ENCODE data around the gene GOLIM4.
"Not testable (repeated sequence)": the region's sequence is repeated elsewhere in the genome, so short reads cannot be mapped to it uniquely, and the experiment has no call there.

GOLIM4 gene, protein sequence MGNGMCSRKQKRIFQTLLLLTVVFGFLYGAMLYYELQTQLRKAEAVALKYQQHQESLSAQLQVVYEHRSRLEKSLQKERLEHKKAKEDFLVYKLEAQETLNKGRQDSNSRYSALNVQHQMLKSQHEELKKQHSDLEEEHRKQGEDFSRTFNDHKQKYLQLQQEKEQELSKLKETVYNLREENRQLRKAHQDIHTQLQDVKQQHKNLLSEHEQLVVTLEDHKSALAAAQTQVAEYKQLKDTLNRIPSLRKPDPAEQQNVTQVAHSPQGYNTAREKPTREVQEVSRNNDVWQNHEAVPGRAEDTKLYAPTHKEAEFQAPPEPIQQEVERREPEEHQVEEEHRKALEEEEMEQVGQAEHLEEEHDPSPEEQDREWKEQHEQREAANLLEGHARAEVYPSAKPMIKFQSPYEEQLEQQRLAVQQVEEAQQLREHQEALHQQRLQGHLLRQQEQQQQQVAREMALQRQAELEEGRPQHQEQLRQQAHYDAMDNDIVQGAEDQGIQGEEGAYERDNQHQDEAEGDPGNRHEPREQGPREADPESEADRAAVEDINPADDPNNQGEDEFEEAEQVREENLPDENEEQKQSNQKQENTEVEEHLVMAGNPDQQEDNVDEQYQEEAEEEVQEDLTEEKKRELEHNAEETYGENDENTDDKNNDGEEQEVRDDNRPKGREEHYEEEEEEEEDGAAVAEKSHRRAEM

DNA sequence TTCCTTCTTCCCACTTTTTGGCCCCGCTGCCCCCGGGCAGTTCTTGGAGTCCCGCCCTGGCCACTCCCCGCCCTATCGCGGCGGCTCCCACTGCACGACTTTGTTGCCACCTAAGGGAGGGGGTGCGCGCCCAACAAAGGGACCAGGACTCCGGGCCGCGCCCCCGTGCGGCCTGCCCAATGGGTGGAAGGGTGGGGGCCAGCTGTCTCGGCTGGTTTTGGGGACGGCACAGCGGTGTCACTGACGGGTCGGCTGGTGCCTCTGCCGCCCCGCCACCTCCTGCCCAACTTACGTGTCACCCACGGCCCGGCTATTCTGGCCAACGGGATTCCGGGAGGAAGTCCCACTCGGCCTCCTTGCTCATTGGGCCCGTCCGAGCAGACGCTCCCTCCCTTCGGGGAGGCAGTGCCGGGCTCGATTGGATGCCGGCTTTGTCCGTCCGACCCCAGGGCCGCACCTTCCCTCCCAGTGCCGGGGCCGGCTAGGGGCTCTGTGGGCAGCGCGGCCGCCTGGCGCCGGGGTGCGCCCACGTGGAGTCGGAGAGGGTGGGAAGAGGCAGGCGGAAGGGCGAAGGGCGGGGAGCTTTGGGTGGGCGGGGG is at the start of gene GOLIM4:
Gene GOLIM4 (minus strand): TSS at position 314 of the 599 bp plus-strand sequence. CDS start 639 bp downstream, outside the sequence.
- H3K9me3 Mint-ChIP-seq: no peaks in the 10 kb centered on the region
- H3K4me1 Mint-ChIP-seq: peaks cover 4% of the 10 kb centered on the region
- no peaks in the 10 kb centered on the region for H3K36me3 Mint-ChIP-seq
- peak within 1 kb of the TSS; percentile 78 for H3K27ac Mint-ChIP-seq
- peak within 1 kb of the TSS; percentile 78 for H3K4me3 Mint-ChIP-seq
- ATAC-seq: peak; percentile 87
- peak; percentile 53 to 75 for DNase-seq (ENCODE audit: low spot score in 2 of 2)

DNA sequence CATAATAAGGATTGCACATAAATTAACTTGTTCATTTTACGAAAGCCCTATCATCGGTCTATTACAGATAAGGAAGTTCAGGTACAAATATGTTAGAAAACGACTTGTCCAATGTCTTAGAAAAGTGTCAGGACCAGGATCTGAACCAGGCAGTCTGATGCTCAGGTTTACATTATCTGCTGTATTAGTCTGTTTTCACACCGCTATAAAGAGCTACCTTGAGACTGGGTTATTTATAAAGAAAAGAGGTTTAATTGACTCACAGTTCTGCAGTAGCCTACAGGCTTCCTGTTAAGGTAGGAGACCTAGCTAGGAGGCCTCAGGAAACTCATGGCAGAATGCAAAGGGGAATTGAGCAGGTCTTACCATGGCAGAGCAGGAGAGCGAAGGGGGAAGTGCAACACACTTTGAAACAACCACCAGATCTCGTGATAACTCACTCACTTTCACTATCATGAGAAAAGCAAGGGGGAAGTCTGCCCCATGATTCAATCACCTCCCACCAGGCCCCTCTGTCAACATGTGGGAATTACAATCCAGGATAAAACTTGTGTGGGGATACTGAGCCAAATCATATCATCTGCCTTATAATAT is 45.8 kb upstream of the GOLIM4 start:
- Mint-ChIP-seq H3K27ac (no peak overlapping the region), H3K36me3 (no peaks in the 10 kb centered on the region), H3K4me1 (no peaks in the 10 kb centered on the region), H3K9me3 (no peaks in the 10 kb centered on the region), H3K4me3 (no peak overlapping the region)
- no peak for DNase-seq (ENCODE audit: low spot score in 2 of 2)
- no peak for ATAC-seq

DNA sequence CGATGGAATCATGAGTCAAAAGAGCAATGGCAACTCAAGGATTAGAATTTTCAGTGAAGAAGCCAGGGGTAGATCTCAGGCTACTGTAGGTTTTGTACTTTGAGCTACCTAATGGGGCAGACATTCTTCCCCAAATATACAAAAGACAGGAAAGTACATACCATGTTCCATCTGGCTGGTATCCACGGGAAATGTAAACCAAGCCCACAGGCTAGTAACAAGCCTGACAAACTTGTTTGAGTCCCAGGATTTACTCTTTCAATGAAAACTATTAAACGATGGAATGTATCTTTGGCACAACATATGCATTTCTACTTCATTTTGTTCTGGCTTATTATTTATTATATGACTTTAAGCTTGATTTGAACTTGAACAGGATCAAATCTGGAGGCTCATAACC is 44.2 kb upstream of the GOLIM4 start:
- DNase-seq (ENCODE audit: low spot score in 2 of 2) (no peak), ATAC-seq (no peak)
- Mint-ChIP-seq H3K4me3 (no peak overlapping the region), H3K4me1 (no peaks in the 10 kb centered on the region), H3K9me3 (no peaks in the 10 kb centered on the region), H3K27ac (no peak overlapping the region), H3K36me3 (no peaks in the 10 kb centered on the region)

DNA sequence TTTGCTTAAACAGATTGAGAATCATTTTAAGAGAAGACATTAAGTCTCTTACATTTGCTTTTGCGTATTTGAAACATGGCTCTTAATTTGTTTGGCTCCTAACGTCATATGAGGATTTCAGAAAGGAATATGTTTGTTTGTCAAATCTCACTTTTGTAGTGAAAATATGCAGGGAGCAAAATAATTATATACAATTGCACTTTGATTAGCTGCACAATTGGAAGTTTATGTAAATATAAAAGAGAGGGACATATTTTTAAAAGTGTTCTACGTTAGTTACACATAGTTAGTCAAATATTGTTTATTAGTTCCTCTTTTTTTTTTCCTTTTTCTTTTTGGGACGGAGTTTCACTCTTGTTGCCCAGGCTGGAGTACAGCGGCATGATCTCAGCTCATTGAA is 42.7 kb upstream of the GOLIM4 start:
- H3K4me3 Mint-ChIP-seq: no peak overlapping the region
- DNase-seq (ENCODE audit: low spot score in 2 of 2) (no peak), ATAC-seq (no peak)
- H3K36me3 Mint-ChIP-seq: no peaks in the 10 kb centered on the region
- H3K27ac Mint-ChIP-seq: no peak overlapping the region
- no peaks in the 10 kb centered on the region for H3K4me1 Mint-ChIP-seq
- no peaks in the 10 kb centered on the region for H3K9me3 Mint-ChIP-seq

DNA sequence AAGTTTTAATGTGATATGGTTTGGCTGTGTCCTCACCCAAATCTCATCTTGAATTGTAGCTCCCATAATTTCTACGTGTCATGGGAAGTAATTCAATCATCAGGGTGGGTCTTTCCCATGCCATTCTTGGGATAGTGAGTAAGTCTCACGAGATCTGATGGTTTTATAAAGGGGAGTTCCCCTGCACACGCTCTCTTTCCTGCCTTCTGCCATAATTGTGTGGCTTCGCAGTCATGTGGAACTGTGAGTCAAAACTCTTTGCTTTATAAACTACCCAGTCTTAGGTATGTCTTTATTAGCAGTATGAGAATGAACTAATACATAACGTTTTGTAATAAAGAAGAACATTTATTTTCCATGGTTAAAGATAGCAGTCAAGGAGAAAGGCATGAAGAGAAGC is 39.2 kb upstream of the GOLIM4 start:
- ATAC-seq: peak; percentile 39
- no peak overlapping the region for H3K27ac Mint-ChIP-seq
- no peaks in the 10 kb centered on the region for H3K36me3 Mint-ChIP-seq

DNA sequence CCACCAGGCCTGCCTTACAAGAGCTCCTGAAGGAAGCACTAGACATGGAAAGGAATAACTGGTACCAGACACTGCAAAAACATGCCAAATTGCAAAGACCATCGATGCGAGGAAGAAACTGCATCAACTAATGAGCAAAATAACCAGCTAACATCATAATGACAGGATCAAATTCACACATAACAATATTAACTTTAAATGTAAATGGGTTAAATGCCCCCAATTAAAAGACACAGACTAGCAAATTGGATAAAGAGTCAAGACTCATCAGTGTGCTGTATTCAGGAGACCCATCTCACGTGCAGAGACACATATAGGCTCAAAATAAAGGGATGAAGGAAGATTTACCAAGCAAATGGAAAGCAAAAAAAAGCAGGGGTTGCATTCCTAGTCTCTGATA is 34.5 kb upstream of the GOLIM4 start:
- H3K4me3 Mint-ChIP-seq; H3K4me1 Mint-ChIP-seq; H3K36me3 Mint-ChIP-seq; DNase-seq (ENCODE audit: low spot score in 2 of 2); ATAC-seq; H3K9me3 Mint-ChIP-seq; H3K27ac Mint-ChIP-seq: not testable (repeated sequence)

More for the DNA sequence above, 39.2 kb upstream of the GOLIM4 start:
- DNase-seq (ENCODE audit: low spot score in 2 of 2): no peak
- no peak overlapping the region for H3K4me3 Mint-ChIP-seq
- H3K9me3 Mint-ChIP-seq: no peaks in the 10 kb centered on the region
- no peaks in the 10 kb centered on the region for H3K4me1 Mint-ChIP-seq

DNA sequence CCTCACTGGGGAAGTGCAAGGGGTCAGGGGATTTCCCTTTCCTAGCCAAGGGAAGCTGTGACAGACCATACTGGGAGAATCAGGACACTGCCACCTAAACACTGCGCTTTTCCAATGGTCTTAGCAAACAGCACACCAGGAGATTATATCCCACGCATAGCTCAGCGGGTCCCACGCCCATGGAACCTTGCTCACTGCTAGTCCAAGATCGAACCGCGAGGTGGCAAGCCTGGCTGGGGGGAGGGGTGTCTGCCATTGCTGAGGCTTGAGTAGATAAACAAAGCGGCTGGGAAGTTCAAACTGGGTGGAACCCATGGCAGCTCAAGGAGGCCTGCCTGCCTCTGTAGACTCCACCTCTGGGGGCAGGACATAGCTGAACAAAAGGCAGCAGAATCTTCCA is 32.7 kb upstream of the GOLIM4 start:
- H3K4me3 Mint-ChIP-seq; H3K4me1 Mint-ChIP-seq; ATAC-seq; H3K9me3 Mint-ChIP-seq; H3K36me3 Mint-ChIP-seq; DNase-seq (ENCODE audit: low spot score in 2 of 2); H3K27ac Mint-ChIP-seq: not testable (repeated sequence)

DNA sequence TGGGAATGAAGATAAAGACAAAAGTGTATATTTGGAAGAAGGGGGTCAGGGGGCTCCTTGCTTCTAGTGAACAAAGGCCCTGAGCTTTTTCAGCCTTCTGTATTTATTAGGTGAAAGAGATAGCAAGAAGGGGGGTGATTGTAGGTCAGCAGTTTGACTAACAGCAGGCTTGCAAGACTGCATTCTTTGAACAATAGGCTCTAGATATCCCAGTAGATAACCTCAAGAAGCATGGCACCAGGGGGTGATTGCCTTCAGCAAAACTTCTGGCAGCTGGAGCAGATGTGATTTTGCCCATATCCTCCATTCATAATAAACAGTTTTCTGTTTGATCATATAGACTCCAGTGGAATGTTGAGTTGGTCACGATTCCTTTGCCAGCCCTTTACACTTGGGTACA is 31.7 kb upstream of the GOLIM4 start:
- no peak overlapping the region for H3K27ac Mint-ChIP-seq
- DNase-seq (ENCODE audit: low spot score in 2 of 2) (no peak), ATAC-seq (no peak)
- no peak overlapping the region for H3K4me3 Mint-ChIP-seq
- no peaks in the 10 kb centered on the region for H3K9me3 Mint-ChIP-seq
- H3K36me3 Mint-ChIP-seq: no peaks in the 10 kb centered on the region
- H3K4me1 Mint-ChIP-seq: no peaks in the 10 kb centered on the region

DNA sequence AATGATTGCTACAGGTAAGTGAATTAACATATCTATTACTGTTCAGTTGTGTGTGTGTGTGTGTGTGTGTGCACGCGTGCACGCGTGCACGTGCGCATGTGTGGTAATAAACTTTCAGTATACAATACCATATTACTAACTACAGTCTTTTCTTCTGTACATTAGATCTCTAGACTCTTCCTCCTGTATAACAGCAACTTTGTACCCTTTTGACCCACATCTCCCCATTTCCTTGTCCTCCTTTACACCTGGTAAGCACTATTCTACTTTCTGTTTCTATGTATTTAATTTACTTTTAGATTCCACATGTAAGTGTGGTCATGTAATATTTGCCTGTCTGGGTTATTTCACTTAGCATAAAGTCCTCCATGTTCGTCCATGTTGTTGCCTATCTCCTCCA is 29.1 kb upstream of the GOLIM4 start:
- no peaks in the 10 kb centered on the region for H3K4me1 Mint-ChIP-seq
- no peak for ATAC-seq
- no peak overlapping the region for H3K4me3 Mint-ChIP-seq
- H3K36me3 Mint-ChIP-seq: no peaks in the 10 kb centered on the region
- DNase-seq (ENCODE audit: low spot score in 2 of 2): no peak
- H3K9me3 Mint-ChIP-seq: no peaks in the 10 kb centered on the region
- no peak overlapping the region for H3K27ac Mint-ChIP-seq

DNA sequence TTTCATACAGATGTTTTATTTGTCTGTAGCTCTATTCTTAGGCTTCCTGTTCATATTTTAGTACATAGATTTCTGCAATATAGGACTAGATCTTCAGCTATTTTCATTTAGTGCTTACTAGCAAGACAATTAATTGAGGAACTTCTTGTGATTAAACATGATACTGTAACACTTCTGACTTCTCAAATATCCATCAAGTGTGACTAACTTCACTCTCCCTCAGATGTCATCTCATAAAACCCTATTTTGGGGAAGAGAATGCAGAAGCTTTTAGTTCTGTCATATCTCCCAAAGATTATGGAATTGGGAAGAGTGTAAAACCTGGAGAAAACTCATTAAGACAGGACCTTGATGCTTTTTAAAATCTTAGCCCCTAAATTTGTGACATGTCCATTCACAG is 28.6 kb upstream of the GOLIM4 start:
- H3K27ac Mint-ChIP-seq: no peak overlapping the region
- H3K36me3 Mint-ChIP-seq: no peaks in the 10 kb centered on the region
- no peak for ATAC-seq

DNA sequence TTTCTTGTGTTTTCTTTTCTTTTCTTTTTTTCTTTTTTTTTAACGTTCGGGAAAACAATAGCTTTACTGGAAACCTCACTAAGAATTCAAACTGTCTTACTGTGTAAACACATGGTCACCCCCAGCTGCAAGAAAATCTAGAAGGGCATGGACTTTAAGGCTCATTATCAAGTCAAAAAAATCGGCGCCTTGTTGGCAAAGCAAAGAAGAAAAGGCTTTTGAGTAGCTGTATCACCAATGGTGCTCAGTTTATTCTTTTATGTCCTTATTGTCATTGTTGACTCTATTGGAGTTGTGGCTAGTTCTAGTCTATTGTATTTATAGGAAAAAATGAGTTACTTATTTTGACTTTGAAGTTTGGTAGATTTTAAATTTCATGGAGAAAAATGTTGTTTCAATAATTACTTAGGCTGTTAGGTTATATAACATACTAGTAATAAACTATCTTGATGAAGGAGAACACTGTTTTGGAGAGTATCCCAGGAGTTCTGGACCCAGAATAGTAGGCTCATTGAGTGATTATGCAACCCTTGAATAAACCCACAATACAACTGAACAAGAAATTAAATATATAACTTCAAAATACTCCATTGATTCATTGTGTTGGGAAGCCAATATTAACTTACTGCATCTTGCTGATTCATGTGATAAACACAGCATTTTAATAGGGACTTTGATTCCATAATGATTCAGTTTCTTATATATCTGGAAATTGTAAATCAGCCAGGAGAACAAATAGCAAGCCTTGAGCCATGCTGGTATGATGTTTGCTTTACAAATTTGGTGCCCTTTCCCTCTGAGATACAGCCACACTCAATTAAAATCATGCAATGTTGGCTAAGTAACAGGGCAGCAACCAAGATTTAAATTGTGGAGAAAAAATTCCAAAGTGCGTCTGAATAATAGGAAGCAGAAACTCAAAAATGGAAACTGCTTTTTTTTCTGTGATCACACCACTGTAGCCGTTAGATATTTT is 27.8 kb upstream of the GOLIM4 start:
- Mint-ChIP-seq H3K4me3 (no peak overlapping the region), H3K4me1 (no peaks in the 10 kb centered on the region), H3K9me3 (no peaks in the 10 kb centered on the region), H3K36me3 (no peaks in the 10 kb centered on the region), H3K27ac (no peak overlapping the region)
- ATAC-seq (no peak), DNase-seq (ENCODE audit: low spot score in 2 of 2) (no peak)

More for the DNA sequence above, 28.6 kb upstream of the GOLIM4 start:
- no peak overlapping the region for H3K4me3 Mint-ChIP-seq
- no peaks in the 10 kb centered on the region for H3K9me3 Mint-ChIP-seq
- DNase-seq (ENCODE audit: low spot score in 2 of 2): no peak
- no peaks in the 10 kb centered on the region for H3K4me1 Mint-ChIP-seq

DNA sequence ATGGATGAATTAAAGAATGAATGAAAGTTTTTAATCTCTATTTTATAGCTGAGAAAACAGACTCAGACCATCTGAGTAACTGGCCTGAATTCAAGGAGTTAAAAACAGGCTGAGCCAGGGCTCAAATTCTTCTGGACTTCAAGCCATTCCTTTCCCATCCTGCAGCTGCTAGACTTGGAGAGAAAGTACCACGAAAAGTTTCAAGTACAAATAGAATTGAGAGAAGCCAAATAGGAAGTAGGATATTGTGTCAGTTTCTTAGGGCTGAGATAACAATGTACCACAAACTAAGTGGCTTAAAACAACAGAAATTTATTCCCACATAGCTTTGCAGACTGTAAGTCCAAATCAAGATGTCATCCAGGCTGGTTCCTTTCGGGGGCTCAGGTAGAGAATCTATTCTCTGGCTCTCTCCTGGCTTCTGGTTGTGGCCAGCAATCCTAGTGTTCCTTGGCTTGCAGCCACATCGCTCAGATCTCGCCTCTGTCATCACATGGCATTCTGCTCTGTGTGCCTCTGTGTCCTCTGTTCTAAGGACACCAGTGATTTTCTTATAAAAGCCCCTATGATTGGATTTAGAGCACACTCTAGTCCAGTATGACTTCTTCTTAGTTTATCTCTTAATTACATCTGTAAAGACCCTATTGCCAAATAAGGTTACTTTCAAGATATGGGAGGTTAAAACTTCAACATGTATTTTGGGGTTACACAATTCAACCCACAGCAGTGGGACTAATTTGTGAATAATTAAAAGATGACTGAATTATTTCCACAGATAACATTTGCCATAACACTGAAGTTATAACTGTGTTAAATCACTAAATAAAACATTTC is 25.7 kb upstream of the GOLIM4 start:
- no peak overlapping the region for H3K27ac Mint-ChIP-seq
- no peaks in the 10 kb centered on the region for H3K36me3 Mint-ChIP-seq
- ATAC-seq (no peak), DNase-seq (ENCODE audit: low spot score in 2 of 2) (no peak)
- H3K4me3 Mint-ChIP-seq: no peak overlapping the region
- H3K9me3 Mint-ChIP-seq: no peaks in the 10 kb centered on the region
- no peaks in the 10 kb centered on the region for H3K4me1 Mint-ChIP-seq

DNA sequence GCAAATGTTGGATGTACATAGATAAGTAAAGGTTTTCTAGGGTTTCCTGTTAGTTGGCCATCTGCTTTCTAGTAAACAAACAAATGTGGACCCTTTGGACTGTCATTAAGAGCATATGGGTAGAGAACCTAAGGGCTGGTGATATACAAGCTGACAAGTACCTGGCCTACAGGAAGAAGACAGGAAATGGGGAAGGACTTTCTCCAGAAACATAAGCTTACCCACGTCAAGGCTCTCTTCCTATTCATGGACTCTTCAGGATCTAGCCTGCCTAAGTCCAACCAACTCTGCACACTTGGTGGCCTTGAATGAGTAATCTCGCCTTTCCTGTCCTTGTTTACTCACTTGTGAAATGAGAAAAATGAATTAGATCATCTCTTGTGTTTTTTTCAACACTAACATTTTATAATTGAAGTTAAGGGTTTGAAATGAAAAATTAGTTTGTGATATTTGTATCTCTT is 22.2 kb upstream of the GOLIM4 start:
- no peak overlapping the region for H3K4me3 Mint-ChIP-seq
- H3K27ac Mint-ChIP-seq: no peak overlapping the region
- H3K36me3 Mint-ChIP-seq: no peaks in the 10 kb centered on the region
- ATAC-seq: no peak
- H3K4me1 Mint-ChIP-seq: no peaks in the 10 kb centered on the region
- no peaks in the 10 kb centered on the region for H3K9me3 Mint-ChIP-seq
- no peak for DNase-seq (ENCODE audit: low spot score in 2 of 2)

DNA sequence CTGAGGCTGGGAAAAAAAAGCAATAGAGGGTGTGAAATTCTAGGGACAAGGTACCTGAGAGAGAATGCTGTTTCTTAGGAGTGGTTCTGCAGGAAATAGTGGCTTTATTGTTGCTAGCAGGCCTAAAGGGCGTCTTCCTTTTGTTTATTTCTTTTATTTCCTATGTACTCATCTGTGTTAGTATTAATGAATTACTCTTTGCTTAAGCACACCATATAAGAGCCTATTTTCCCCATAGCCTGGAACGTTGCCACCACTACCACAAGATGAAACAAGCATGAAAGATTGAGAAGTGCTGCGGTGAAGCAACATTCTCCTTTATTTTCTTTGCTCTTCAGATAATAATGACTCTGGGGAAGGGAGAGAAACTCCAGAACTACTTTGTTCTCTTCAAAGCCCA is 21.3 kb upstream of the GOLIM4 start:
- DNase-seq (ENCODE audit: low spot score in 2 of 2): no peak
- Mint-ChIP-seq H3K4me1 (no peaks in the 10 kb centered on the region), H3K36me3 (no peaks in the 10 kb centered on the region), H3K4me3 (no peak overlapping the region), H3K27ac (no peak overlapping the region), H3K9me3 (no peaks in the 10 kb centered on the region)
- ATAC-seq: no peak

Data from stimulated activated effector memory CD8-positive, alpha-beta T cell treated with anti-CD3 and anti-CD28 coated beads, Interleukin-12 subunit alpha, Interleukin-12 subunit beta, amount 100 ng/mL, for 72 hours (primary cell).